Tibial artery (tissue), 4 donors: ENCODE data around the gene IGF2BP2.

Source experiments
- DNase-seq, 2 donors: peaks; one replicate each; pipeline ENCODE4 v3.0.0-alpha.2; 2019
- H3K27ac ChIP-seq, 2 donors: fragments of 200-600 bp; sonication (generic) in 1 of 2; 1 replicate in 1 of 2; 2 replicates in 1 of 2; pipeline ENCODE4 v1.5.1; 2018 to 2019; ENCODE audit warnings: mild to moderate bottlenecking in 1 of 2
- H3K27me3 ChIP-seq, 2 donors: fragments of 200-600 bp; sonication (generic) in 1 of 2; one replicate each; pipeline versions ENCODE4 v1.5.1 to v1.6.0; 2016 to 2019
- H3K36me3 ChIP-seq, 3 donors: fragments of 200-600 bp; sonication (generic) in 2 of 3; one replicate each; pipeline ENCODE4 v1.5.1; 2016 to 2019; ENCODE audit warnings: mild to moderate bottlenecking in 2 of 3
- H3K4me1 ChIP-seq, 4 donors: fragments of 200-600 bp; sonication (generic) in 2 of 4; 1 replicate in 3 of 4; 2 replicates in 1 of 4; pipeline ENCODE4 v1.5.1; 2016 to 2019
- H3K4me3 ChIP-seq, 2 donors: fragments of 200-600 bp; sonication (generic) in 1 of 2; 1 replicate in 1 of 2; 2 replicates in 1 of 2; pipeline ENCODE4 v1.5.1; 2018 to 2019; ENCODE audit warnings: mild to moderate bottlenecking in 2 of 2
- H3K9me3 ChIP-seq, 3 donors: fragments of 200-600 bp; sonication (generic) in 1 of 3; one replicate each; pipeline ENCODE4 v1.5.1; 2016 to 2019
- intact Hi-C: fragments of 100-400 bp; cut with DNase I; formaldehyde crosslinking; loops from one replicate; pipeline ENCODE4 v1.15.0; 2023; ENCODE audit warnings: low total_unique reads
- TF ChIP-seq, protein P1 (sequence below), 2 experiments: fragments of 200-600 bp in 1 of 2; fragments of 450-650 bp in 1 of 2; IDR thresholded peaks; one replicate each; pipeline ENCODE4 v1.5.1; 2017 to 2019; ENCODE audit warnings: antibody characterized with exemption in 2 of 2, mild to moderate bottlenecking in 1 of 2, moderate library complexity in 1 of 2

IGF2BP2 gene

DNA sequence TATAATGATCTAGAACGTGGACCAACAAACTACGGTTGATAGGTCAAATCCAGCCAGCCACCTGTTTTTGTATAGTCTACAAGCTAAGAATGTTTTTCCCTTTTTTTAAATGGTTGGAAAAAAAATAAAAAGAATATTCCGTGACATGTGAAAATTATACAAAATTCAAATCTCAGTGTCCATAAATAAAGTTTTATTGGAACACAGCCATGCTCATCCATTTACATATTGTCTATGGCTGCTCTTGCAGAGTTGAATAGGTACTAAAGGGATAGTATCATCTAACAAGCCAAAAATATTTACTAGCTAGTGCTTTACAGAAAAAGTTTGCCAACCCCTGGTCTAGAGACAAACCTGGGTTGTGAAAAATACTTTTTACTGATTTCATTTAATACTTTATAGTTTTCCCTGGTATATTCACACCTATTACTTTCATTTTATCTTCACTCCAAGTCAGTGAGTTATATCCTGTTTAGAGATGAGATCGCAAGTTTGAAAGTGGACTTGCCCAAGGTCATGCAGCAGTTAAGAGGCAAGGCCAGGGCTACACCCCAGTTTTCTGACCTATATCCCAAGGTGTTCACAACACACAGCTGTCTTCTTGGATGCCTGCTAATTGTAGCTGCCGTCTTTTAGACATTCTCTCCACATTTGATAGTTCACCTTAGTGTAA lies 58.4 kb downstream of the IGF2BP2 start:
- Histone ChIP-seq H3K4me1 (peaks cover 0 to 21% (median 6%) of the 10 kb centered on the region in 4 donors), H3K4me3 (no peak overlapping the region), H3K9me3 (no peaks in the 10 kb centered on the region), H3K27ac (no peak overlapping the region), H3K27me3 (peaks cover 0 to 9% of the 10 kb centered on the region in 2 donors), H3K36me3 (no peaks in the 10 kb centered on the region)
- TF ChIP-seq, protein P1, sequence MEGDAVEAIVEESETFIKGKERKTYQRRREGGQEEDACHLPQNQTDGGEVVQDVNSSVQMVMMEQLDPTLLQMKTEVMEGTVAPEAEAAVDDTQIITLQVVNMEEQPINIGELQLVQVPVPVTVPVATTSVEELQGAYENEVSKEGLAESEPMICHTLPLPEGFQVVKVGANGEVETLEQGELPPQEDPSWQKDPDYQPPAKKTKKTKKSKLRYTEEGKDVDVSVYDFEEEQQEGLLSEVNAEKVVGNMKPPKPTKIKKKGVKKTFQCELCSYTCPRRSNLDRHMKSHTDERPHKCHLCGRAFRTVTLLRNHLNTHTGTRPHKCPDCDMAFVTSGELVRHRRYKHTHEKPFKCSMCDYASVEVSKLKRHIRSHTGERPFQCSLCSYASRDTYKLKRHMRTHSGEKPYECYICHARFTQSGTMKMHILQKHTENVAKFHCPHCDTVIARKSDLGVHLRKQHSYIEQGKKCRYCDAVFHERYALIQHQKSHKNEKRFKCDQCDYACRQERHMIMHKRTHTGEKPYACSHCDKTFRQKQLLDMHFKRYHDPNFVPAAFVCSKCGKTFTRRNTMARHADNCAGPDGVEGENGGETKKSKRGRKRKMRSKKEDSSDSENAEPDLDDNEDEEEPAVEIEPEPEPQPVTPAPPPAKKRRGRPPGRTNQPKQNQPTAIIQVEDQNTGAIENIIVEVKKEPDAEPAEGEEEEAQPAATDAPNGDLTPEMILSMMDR (IDR thresholded peaks at IDR 0.05), result no peak
- no peak for DNase-seq
- intact Hi-C loops, result no loop called here

DNA sequence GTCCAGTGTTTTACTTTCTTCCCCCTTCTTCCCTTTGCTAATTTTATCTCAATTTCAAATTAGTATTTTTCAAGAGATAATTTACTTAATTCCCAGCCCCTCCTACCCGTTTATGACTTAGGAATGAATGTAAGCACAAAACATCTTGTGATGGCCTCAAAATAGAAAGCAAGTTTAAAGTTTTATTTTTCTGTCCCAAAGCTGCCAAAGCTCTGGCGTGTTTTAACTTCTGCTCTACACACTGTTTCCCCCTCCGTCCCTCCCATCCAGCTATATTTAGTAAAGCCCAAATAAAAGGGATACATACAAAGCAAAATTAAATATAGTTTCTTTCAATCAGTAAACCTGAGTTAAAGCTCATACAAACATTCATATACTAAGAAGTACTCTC lies 59.9 kb downstream of the IGF2BP2 start:
- intact Hi-C loops, result no loop called here
- DNase-seq, result no peak
- H3K9me3 ChIP-seq, result no peaks in the 10 kb centered on the region
- H3K4me1 ChIP-seq, result peaks cover 0 to 21% (median 6%) of the 10 kb centered on the region in 4 donors
- peak overlapping the region in 1 of 2 donors; percentile 8 for H3K4me3 ChIP-seq
- H3K27ac ChIP-seq, result peak overlapping the region; percentile 23 to 42
- TF ChIP-seq, protein P1 (IDR thresholded peaks at IDR 0.05), result no peak
- H3K27me3 ChIP-seq, result peaks cover 0 to 11% of the 10 kb centered on the region in 2 donors
- no peaks in the 10 kb centered on the region for H3K36me3 ChIP-seq

DNA sequence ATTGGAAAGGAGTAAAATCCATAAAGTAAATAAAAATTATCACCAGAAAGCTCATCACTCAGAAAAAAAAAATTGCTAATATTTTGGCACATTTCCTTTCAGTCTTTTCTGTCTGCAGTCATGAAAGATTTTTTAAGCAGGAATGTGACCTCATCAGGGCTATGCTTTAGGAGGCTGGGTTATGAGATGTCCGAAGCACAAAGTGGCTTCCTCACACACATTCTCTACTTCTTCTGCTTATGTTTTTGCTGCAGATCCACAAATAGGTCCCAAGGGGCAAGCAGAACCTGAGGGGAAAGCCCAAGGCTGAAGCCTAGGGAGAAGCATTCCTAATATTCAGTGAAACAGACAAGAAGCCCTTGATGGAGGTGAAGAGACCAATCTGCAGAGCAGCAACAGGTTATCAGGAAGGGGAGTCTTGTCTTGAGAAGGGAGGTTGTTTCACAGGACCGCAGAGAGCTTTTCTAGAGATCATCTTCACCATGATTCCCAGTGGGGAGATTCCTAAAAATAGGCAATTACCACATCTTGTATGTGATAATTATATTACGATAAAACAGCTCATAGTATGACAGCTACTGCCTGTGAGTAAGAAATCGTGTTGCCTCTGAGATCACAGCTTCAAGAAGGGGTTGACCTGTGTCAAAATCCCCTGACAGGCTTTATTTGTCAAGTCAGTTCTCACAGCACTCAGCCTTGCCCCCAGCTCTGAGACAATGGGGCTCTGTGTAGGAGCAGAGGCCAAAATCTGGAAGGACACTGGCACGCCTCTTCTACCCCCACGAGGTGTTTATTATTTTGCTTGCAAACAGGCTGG lies 60.5 kb downstream of the IGF2BP2 start:
- H3K4me1 ChIP-seq, result peaks cover 0 to 21% (median 6%) of the 10 kb centered on the region in 4 donors
- DNase-seq, result no peak
- intact Hi-C loops, result no loop called here
- TF ChIP-seq, protein P1 (IDR thresholded peaks at IDR 0.05), result no peak
- H3K27me3 ChIP-seq, result peaks cover 0 to 11% of the 10 kb centered on the region in 2 donors
- no peaks in the 10 kb centered on the region for H3K36me3 ChIP-seq
- peak overlapping the region in 1 of 2 donors; percentile 8 for H3K4me3 ChIP-seq
- no peaks in the 10 kb centered on the region for H3K9me3 ChIP-seq
- H3K27ac ChIP-seq, result peak overlapping the region; percentile 23 to 42

DNA sequence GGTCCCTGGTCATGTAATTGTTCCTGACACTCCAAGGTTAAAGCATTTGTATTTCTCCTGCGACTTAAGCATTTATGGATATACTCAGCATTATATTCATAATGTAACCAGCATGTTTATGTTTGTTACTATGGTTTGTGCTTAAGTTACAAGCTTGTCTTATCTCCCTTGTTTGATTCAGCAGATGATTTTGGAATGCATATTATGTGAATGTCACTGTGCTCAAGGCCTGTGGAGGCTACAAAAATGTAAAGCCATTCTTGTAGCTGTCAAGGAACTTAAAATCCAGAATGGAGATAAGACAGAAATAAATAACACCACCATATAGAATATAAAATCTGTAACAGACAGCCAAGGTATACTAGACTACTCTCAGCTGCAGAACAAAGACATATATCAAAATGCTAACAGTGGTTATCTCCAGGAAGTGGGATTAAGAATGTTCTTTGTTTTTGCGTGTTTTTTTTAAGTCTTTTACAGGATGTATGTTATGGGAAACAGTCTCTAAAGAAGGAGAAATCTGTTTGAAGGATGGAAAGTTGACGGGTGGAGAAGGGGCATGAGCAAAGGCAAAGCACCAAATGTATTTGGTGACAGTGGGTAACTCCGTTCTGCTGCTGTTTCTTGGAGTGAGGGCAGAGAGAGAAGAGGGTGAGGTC lies 61.4 kb downstream of the IGF2BP2 start:
- Histone ChIP-seq H3K4me1 (peaks cover 0 to 21% (median 6%) of the 10 kb centered on the region in 4 donors), H3K9me3 (no peaks in the 10 kb centered on the region), H3K27ac (no peak overlapping the region), H3K36me3 (no peaks in the 10 kb centered on the region), H3K4me3 (no peak overlapping the region), H3K27me3 (peaks cover 0 to 11% of the 10 kb centered on the region in 2 donors)
- no peak for DNase-seq
- TF ChIP-seq, protein P1 (IDR thresholded peaks at IDR 0.05), result no peak
- intact Hi-C loops, result no loop called here

DNA sequence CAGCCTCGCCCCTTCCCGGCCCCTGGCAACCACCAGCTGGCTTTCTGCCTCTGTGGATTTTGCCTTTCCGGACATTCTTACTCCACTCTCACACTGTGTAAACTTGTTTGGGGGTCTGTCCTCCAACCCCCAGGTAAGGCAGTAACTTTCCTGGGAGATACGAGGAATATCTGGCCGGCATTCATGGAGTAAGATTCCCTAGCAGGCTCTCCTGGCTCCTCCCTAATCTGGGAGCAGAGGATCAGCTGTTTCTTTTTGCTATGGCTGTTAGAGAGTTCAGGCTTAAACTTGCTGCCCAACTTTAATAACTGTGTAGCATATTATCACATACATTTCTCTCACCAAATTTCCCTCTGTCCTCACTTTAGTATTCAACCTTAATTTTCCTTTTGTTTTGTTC lies 64.3 kb downstream of the IGF2BP2 start:
- H3K36me3 ChIP-seq, result no peaks in the 10 kb centered on the region
- peak overlapping the region in 1 of 2 donors; percentile 20 for H3K4me3 ChIP-seq
- no peak overlapping the region for H3K27ac ChIP-seq
- no peak for DNase-seq
- peaks cover 0 to 17% (median 6%) of the 10 kb centered on the region in 4 donors for H3K4me1 ChIP-seq
- no peaks in the 10 kb centered on the region for H3K9me3 ChIP-seq
- H3K27me3 ChIP-seq, result peaks cover 0 to 11% of the 10 kb centered on the region in 2 donors
- intact Hi-C loops, result no loop called here
- TF ChIP-seq, protein P1 (IDR thresholded peaks at IDR 0.05), result no peak
